Heart left ventricle (tissue), 13 donors: ENCODE measurements around the gene MAP1B.

ENCODE experiments used
- POLR2A ChIP-seq, 2 donors: fragments of 450-650 bp; IDR thresholded peaks; one replicate each; pipeline ENCODE4 v1.6.1; 2017; ENCODE audit warnings: antibody characterized with exemption in 2 of 2, mild to moderate bottlenecking in 2 of 2, moderate library complexity in 2 of 2
- TF ChIP-seq, protein P1 (sequence below), 12 donors: fragments of 200-600 bp; sonication (generic) in 4 of 12; IDR thresholded peaks; one replicate each; pipeline versions ENCODE4 v1.5.0 to v1.8.0; 2018 to 2022; ENCODE audit warnings: antibody characterized with exemption in 12 of 12, mild to moderate bottlenecking in 5 of 12
- donor health status: ischemic (EF 13 %, LVEDD 7.1; RV severe dilation, severe dysfunction).
- donor health status: DM: no; HTN: yes; CAD: no.
- donor health status: DM: no; HTN: no; CAD: no.
- donor health status: ischemic (EF 25% LVEDD 6.9; RV normal size, moderate dysfunction).
- donor health status: ischemic (EF 25% LVEDD 5.7; RV mildly dilated, moderate dysfunction).
- donor health status: ischemic (EF 35%, LVEDD 5.7; RV mildly dilated, moderate dysfunction).
- donor health status: nonischemic (EF 11% LVEDD 7.7; RV severe dilation, severe dysfunction).
- donor health status: DM: yes; HTN: yes; CAD: no.
- donor health status: PGD.
- donor health status: ischemic (EF 29% LVEDD 5.4; RV normal size, mild dysfunction).
- donor health status: nonischemic (EF 23%, LVEDD 6.1; RV moderate dilation, normal function).

DNA sequence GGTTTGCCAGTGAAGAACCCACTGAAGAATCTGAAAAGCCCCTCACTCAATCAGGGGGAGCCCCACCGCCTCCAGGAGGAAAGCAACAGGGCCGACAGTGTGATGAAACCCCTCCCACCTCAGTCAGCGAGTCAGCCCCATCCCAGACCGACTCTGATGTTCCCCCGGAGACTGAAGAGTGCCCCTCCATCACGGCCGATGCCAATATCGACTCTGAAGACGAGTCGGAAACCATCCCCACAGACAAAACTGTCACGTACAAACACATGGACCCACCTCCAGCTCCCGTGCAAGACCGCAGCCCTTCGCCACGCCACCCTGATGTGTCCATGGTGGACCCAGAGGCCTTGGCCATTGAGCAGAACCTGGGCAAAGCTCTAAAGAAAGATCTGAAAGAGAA lies 92.4 kb downstream of the MAP1B start:
- no peak for TF ChIP-seq POLR2A (IDR thresholded peaks at IDR 0.05)
- TF ChIP-seq, protein P1, sequence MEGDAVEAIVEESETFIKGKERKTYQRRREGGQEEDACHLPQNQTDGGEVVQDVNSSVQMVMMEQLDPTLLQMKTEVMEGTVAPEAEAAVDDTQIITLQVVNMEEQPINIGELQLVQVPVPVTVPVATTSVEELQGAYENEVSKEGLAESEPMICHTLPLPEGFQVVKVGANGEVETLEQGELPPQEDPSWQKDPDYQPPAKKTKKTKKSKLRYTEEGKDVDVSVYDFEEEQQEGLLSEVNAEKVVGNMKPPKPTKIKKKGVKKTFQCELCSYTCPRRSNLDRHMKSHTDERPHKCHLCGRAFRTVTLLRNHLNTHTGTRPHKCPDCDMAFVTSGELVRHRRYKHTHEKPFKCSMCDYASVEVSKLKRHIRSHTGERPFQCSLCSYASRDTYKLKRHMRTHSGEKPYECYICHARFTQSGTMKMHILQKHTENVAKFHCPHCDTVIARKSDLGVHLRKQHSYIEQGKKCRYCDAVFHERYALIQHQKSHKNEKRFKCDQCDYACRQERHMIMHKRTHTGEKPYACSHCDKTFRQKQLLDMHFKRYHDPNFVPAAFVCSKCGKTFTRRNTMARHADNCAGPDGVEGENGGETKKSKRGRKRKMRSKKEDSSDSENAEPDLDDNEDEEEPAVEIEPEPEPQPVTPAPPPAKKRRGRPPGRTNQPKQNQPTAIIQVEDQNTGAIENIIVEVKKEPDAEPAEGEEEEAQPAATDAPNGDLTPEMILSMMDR (IDR thresholded peaks at IDR 0.05), result no peak
